ENCODE results near the gene DUSP9.

DUSP9 gene

DNA sequence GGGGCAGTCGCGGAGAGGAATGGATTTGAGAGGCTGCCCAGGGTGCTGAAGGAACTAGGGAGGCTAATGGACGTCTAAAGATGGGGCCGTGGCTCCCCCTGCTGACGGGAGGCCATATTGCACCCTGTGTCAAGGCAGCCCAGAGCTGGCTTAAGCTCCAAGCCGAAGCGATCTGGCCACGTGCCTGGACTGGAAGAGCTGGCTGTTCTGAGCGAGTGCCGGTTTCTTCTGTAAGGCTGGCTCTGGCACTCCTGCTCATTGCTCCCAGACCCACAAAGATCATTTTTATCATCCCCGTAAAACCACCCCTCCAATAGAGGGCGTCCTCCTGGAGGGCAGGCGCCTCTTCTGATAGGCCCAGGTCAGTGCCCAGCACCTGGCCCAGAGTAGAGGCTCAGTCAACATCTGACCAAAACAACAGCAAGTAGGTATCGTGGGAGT is 21.0 kb downstream of the DUSP9 start:
- POLR2A ChIA-PET: interaction anchor here (1.1 to 1.8 kb wide), 2 partner anchors 40 to 70 kb away, joined by 4 to 5 read pairs; no protein-coding TSS in a partner anchor
- Histone ChIP-seq H3K36me3 (ENCODE audit: control insufficient read depth in 2 of 2, insufficient read depth in 1 of 2, low read length in 2 of 2) (no peaks in the 10 kb centered on the region), H3K4me3 (ENCODE audit: low read depth, low read length) (no peak overlapping the region), H3K27ac (ENCODE audit: extremely low read depth, low read depth, low read length) (no peak overlapping the region), H3K9me3 (ENCODE audit: control insufficient read depth, insufficient read depth, low read depth, low read length) (no peaks in the 10 kb centered on the region), H3K4me1 (ENCODE audit: control insufficient read depth, insufficient read depth, low read length) (no peaks in the 10 kb centered on the region)
- CTCF ChIA-PET: interaction anchor here (0.6 to 5.2 kb wide), 39 partner anchors 10 to 726 kb away, joined by 3 to 63 read pairs (median 6); partner anchors contain the start of genes ARHGAP4, DUSP9 and SLC6A8
- TF ChIP-seq ZNF214 (tag by site-specific recombination; IDR thresholded peaks at IDR 0.05; ENCODE audit: borderline replicate concordance) (no peak), ZSCAN30 (tag by site-specific recombination; IDR thresholded peaks at IDR 0.05) (0 out of 2 replicates have a peak, but pooled peaks have one; percentile 19), YY1 (tag by site-specific recombination; IDR thresholded peaks at IDR 0.05) (0 out of 2 replicates have a peak, but pooled peaks have one; percentile 39), ZFHX2 (tag by site-specific recombination; conservative IDR thresholded peaks at IDR 0.05) (no peak), ZBTB20 (tag by site-specific recombination; IDR thresholded peaks at IDR 0.05) (no peak), ZNF335 (tag by site-specific recombination; conservative IDR thresholded peaks at IDR 0.05) (peak; percentile 82), OSR2 (tag by site-specific recombination; IDR thresholded peaks at IDR 0.05) (no peak), ZBTB48 (tag by site-specific recombination; IDR thresholded peaks at IDR 0.05) (0 out of 2 replicates have a peak, but pooled peaks have one; percentile 32), ZFP41 (tag by site-specific recombination; IDR thresholded peaks at IDR 0.05; ENCODE audit: borderline replicate concordance) (no peak), GFI1B (tag by site-specific recombination; IDR thresholded peaks at IDR 0.05) (no peak), ZNF19 (tag by site-specific recombination; IDR thresholded peaks at IDR 0.05; ENCODE audit: low read depth) (no peak), ZNF112 (tag by site-specific recombination; IDR thresholded peaks at IDR 0.05) (no peak), ZSCAN16 (tag by site-specific recombination; IDR thresholded peaks at IDR 0.05) (peak; percentile 96), ZNF560 (tag by site-specific recombination; IDR thresholded peaks at IDR 0.05; ENCODE audit: borderline replicate concordance) (no peak), ZNF354C (tag by site-specific recombination; IDR thresholded peaks at IDR 0.05; ENCODE audit: borderline replicate concordance, low read depth) (no peak), SALL2 (tag by site-specific recombination; IDR thresholded peaks at IDR 0.05; ENCODE audit: borderline replicate concordance) (no peak), KLF16 (tag by site-specific recombination; IDR thresholded peaks at IDR 0.05) (no peak), ZFP3 (tag by site-specific recombination; IDR thresholded peaks at IDR 0.05; ENCODE audit: low read depth) (no peak), ZNF654 (tag by site-specific recombination; IDR thresholded peaks at IDR 0.05; ENCODE audit: low read depth) (peak; percentile 91), ZNF416 (tag by site-specific recombination; IDR thresholded peaks at IDR 0.05) (peak; percentile 83), TRIM28 (IDR thresholded peaks at IDR 0.05; ENCODE audit: borderline replicate concordance, low read length) (no peak), ZBTB7A (tag by site-specific recombination; IDR thresholded peaks at IDR 0.05; ENCODE audit: low read depth) (no peak), ZNF2 (tag by site-specific recombination; IDR thresholded peaks at IDR 0.05) (0 out of 2 replicates have a peak, but pooled peaks have one; percentile 25), ZNF423 (tag by site-specific recombination; IDR thresholded peaks at IDR 0.05) (no peak), ZNF664 (tag by site-specific recombination; IDR thresholded peaks at IDR 0.05) (no peak), ZNF157 (tag by site-specific recombination; IDR thresholded peaks at IDR 0.05) (no peak), ZNF501 (tag by site-specific recombination; IDR thresholded peaks at IDR 0.05) (no peak), ZNF571 (tag by site-specific recombination; IDR thresholded peaks at IDR 0.05) (no peak), ZNF747 (tag by site-specific recombination; IDR thresholded peaks at IDR 0.05) (no peak)
- TF ChIP-seq, protein P1, sequence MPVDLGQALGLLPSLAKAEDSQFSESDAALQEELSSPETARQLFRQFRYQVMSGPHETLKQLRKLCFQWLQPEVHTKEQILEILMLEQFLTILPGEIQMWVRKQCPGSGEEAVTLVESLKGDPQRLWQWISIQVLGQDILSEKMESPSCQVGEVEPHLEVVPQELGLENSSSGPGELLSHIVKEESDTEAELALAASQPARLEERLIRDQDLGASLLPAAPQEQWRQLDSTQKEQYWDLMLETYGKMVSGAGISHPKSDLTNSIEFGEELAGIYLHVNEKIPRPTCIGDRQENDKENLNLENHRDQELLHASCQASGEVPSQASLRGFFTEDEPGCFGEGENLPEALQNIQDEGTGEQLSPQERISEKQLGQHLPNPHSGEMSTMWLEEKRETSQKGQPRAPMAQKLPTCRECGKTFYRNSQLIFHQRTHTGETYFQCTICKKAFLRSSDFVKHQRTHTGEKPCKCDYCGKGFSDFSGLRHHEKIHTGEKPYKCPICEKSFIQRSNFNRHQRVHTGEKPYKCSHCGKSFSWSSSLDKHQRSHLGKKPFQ (tag by site-specific recombination; IDR thresholded peaks at IDR 0.05): no peak
- TF ChIP-seq, protein P2, sequence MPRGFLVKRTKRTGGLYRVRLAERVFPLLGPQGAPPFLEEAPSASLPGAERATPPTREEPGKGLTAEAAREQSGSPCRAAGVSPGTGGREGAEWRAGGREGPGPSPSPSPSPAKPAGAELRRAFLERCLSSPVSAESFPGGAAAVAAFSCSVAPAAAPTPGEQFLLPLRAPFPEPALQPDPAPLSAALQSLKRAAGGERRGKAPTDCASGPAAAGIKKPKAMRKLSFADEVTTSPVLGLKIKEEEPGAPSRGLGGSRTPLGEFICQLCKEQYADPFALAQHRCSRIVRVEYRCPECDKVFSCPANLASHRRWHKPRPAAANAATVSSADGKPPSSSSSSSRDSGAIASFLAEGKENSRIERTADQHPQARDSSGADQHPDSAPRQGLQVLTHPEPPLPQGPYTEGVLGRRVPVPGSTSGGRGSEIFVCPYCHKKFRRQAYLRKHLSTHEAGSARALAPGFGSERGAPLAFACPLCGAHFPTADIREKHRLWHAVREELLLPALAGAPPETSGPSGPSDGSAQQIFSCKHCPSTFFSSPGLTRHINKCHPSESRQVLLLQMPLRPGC (tag by site-specific recombination; IDR thresholded peaks at IDR 0.05): no peak
- TF ChIP-seq, protein P3, sequence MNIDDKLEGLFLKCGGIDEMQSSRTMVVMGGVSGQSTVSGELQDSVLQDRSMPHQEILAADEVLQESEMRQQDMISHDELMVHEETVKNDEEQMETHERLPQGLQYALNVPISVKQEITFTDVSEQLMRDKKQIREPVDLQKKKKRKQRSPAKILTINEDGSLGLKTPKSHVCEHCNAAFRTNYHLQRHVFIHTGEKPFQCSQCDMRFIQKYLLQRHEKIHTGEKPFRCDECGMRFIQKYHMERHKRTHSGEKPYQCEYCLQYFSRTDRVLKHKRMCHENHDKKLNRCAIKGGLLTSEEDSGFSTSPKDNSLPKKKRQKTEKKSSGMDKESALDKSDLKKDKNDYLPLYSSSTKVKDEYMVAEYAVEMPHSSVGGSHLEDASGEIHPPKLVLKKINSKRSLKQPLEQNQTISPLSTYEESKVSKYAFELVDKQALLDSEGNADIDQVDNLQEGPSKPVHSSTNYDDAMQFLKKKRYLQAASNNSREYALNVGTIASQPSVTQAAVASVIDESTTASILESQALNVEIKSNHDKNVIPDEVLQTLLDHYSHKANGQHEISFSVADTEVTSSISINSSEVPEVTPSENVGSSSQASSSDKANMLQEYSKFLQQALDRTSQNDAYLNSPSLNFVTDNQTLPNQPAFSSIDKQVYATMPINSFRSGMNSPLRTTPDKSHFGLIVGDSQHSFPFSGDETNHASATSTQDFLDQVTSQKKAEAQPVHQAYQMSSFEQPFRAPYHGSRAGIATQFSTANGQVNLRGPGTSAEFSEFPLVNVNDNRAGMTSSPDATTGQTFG (tag by site-specific recombination; IDR thresholded peaks at IDR 0.05; ENCODE audit: borderline replicate concordance): no peak
- TF ChIP-seq, protein P4, sequence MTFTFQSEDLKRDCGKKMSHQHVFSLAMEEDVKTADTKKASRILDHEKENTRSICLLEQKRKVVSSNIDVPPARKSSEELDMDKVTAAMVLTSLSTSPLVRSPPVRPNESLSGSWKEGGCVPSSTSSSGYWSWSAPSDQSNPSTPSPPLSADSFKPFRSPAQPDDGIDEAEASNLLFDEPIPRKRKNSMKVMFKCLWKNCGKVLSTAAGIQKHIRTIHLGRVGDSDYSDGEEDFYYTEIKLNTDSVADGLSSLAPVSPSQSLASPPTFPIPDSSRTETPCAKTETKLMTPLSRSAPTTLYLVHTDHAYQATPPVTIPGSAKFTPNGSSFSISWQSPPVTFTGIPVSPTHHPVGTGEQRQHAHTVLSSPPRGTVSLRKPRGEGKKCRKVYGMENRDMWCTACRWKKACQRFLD (tag by site-specific recombination; IDR thresholded peaks at IDR 0.05): no peak

All from HEK293 (cell line).